Measurements from ENCODE around the gene MPHOSPH6.
A peak's percentile ranks its signal among the peaks of the same experiment; 100 is the strongest.
"Not testable (repeated sequence)": the region's sequence is repeated elsewhere in the genome, so short reads cannot be mapped to it uniquely, and the experiment has no call there.

The MPHOSPH6 gene, protein sequence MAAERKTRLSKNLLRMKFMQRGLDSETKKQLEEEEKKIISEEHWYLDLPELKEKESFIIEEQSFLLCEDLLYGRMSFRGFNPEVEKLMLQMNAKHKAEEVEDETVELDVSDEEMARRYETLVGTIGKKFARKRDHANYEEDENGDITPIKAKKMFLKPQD

DNA sequence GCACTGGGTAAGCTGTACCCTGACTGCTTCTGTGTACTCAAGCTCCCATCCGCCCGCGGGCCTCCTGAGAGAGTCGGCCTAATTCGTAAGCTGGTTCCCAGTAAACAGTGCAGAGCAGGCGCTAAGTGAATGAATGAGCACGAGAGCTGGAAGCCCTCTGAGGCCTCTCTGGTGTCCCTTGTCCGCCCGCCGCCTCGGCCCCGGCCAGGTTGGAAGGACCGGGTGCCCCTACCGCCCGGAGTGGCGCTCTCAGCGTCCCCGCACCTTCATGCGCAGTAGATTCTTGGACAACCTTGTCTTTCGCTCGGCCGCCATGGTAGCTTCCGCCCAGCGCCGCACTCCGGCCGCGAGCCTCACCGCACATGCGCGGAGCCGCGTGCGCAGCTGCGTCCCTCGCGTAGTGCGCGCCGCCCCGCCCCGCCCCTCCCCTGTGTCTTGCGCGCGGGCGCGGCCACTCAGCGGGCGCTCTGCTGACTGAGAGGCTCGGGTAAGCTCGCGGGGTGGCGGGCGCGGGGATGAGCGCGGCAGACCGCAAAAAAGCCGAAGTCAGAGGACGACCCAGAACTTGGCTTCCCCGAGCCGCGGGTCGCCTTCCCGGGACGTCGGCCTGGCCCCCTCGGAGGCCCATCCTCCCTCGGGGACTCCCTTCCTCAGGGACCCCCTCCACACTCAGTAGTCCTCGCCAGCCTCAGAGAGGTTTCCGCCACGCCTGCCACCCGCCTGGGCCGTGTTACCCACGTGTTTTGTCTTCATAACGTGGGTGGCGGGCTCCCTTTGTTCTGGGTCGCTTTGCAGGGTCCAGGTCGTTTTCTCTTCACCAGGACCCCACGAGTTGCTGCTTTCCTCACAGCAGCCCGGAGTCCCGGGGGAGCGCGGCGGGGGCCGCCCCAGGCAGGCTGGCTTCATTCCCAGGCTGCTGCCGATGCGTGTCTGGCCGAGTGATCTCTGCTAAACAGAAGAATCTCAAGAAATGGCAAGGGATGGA is at the start of gene MPHOSPH6:
MPHOSPH6 (minus strand) TSS at position 364 of the 985 bp plus-strand sequence; CDS start at position 315, 49 bp downstream.
- peak; percentile 90 for DNase-seq (ENCODE audit: low spot score)

DNA sequence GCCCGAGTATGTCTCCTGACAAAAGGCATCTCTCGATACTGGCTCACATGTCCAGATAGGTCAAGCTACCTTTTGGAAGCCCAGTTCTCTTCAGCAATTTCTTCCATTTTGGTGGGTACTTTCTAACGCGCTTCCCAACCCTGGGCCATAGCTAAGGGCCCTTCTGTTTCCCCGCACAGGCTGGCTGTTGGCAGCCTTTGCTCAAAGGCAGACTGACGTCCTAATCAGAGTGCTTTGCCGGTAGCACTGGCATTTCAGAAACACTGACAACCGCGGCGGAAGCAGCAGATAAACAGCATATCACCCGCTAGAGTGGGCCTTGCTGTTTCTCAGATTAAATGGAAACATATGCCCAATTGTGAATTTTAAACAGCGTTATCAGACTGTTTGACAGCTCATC is 49.3 kb upstream of the MPHOSPH6 start:
- no peak for DNase-seq (ENCODE audit: low spot score)

DNA sequence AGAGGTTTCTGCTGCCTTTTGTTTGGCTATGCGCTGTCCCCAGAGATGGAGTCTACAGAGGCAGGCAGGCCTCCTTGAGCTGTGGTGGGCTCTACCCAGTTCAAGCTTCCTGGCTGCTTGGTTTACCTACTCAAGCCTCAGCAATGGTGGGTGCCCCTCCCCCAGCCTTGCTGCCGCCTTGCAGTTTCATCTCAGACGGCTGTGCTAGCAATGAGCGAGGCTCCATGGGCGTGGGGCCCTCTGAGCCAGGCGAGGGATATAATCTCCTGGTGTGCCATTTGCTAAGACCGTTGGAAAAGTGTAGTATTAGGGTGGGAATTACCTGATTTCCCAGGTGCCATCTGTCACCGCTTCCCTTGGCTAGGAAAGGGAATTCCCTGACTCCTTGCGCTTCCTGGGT is 39.3 kb upstream of the MPHOSPH6 start:
- DNase-seq (ENCODE audit: low spot score), result not testable (repeated sequence)

DNA sequence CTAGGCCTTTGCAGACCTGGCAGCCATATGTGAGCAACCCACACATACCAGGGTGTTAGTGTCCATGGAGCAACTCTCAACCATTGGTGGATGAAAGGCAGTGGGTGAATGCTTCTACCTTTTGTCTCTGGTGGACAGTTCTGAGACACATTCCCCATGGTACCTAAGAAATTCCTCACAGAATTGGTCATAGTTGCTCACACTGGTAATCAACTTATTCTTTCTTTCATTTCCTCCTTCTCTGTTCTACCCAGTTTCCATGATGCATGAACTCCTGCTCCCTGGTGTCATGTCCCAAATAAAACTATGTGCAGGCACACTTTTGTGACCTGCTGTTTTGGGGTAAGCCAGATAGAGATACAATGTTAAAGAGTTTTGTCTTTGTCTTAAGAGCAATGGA is 33.2 kb upstream of the MPHOSPH6 start:
- DNase-seq (ENCODE audit: low spot score), result no peak

DNA sequence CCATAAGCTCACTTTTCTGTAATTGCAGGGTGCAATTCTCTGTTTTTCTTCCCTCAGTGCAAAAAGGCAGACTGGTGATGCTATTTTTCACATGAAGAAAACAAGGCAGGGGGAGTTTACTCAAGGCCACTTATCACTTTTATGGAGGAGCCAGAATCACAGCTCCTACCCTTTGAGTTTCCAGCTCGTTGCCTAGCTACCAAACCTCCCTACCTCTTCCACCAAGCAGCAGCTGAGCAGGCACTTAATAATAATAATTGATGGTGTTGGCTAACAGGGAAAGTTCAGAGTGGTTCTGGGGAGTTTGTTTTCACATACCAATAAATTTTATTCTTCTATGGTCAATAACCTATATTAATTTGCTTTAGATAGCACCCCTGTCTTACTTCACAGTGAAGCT is 31.9 kb upstream of the MPHOSPH6 start:
- DNase-seq (ENCODE audit: low spot score), result no peak

DNA sequence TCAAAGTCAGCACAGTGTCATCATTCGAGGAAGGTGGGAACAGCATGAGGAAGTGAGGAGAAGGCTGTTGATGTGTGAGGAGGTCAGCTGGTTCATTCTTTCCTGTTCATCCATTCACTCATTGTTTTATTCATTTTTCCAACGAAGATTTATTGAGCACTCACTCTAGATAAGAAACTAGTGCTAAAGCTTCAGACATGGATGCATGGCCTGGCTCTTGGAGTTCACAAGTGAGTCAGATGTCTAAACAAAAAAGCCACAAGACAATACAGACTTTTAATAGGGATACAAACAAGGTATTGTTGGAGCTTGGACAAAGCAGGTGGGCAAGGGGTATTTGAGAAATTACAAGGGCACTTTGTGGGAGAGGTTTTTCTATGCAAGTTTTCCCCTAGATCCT is 31.3 kb upstream of the MPHOSPH6 start:
- DNase-seq (ENCODE audit: low spot score), result no peak

DNA sequence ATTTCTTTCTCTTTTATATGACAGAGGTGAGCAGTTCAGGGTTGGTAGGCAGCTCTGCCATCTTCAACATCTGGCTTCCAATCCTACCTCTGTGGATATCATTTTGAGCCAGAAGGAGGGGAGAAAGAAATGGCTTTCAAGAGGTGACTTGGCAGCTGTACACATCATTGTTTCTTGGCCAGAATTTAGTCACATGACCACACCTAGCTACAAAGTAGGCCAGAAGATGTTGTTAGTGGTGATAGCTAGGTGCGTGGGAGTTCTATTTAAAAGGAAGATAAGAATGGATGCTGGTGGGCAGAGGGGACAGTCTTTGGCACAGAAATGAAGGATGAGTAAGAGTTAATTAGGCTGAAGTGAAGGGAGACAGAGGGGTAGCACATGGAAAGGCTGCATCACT is 29.2 kb upstream of the MPHOSPH6 start:
- no peak for DNase-seq (ENCODE audit: low spot score)

DNA sequence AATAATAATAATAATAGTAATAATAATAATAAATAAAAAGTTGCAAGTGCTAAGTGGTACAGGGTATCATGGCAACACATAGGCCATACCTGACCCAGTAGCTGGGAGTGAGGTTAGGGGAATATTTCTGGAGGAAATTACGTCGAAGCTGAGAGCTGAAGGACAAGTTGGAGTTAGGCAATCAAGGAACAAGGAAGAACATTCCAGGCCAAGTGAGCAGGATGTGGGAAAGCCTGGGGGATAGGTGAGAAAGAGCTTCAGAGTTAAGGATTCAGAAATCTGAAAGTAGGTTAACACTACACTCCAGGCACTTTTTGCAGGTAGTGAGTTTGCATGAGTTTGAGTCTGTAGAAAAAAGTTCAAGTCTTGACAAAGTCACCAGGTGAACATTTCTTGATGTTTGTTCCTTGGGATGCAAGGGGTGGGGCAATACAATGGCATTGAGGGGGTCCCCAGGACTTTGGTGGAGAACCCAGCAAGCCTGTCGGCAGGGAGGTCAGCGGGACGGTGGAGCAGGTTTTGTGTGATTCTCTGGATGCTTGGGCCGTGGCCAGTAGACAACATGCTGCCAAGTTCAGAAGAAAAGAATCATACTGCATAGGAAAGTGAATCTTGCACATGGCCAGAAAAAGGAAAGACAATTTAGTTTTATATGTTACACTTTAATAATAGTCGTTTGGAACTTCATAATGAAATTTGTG is 27.7 kb upstream of the MPHOSPH6 start:
- DNase-seq (ENCODE audit: low spot score), result no peak

DNA sequence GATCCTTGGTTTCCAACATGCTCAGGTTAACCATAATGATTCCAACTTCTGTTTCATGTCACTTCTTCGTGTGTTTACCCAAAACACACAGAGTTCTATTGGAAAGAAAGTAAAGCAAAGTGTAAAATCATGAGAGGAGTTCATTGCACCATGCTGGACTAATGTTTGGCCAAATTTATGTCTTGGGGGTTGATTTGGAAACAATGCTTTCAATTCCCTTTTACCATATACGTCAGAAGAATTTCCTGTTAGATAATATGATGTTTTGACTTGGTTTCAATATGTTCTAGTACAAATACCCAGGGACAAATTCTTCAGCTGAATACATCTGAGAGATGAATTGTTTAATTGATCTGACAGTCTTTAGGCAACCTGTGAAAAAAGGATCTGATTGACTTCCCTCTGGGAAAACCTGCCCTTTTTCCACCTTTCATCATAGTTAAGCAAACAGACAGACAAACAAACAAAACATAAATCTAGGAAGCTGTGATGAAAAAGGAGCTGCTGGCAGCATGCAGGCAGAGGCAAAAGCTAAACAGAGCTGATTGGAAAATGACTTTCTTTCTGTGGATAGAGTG is 26.0 kb upstream of the MPHOSPH6 start:
- DNase-seq (ENCODE audit: low spot score), result no peak

DNA sequence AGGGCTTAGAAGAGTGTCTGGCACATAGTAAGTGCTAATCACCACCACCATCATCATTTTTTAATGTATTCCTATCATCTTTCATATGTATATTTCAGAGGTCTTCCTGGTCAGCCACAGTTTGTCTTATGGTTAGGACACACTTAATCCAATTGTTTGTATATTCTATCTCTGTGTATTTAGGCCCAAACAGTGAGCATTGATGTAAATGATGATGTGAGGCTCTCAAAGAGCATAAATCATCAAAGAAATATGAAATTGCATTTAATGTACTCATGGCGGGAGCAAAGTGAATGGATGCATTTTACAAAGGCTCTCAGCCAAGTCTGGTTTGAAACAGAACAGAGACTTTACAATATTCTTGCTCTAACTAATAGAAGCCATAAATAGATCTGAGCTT is 24.1 kb upstream of the MPHOSPH6 start:
- DNase-seq (ENCODE audit: low spot score), result no peak

DNA sequence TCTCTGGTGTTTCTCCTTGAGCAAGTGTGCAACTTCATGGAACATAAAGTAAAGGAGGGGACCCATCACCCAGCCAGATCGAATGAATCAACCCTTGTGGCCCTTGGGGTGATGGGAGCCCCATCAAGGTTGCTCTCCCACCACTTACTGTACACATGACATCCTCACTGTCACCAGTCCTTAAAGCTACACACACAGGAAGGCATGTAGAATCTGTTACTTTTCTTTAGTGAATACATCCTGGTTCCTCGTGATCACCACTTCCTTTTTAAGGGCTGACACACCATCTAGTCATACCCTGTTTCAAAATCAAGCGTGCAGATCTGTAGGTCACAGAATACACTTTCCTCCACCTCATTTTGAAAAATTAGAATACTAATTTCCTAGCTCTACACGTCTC is 22.6 kb upstream of the MPHOSPH6 start:
- DNase-seq (ENCODE audit: low spot score), result peak; percentile 96

DNA sequence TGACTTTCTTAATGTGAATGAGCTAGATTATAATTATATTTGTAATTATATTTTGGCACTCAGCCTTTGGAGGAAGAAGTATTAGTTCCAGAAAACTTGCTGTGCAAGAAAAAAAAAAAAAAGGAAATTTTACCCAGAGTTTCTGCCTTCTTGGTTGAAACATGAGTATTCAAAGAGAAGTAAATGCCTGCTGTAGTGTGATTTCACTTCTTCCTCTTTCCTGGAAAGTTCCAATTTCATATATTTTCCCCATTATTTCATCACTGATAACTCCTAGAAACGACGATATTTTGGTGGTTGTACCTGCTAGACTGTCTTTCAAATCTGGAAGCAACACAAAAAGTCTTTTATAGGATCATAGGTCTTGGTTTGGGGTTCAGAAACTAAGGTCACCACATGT is 20.4 kb upstream of the MPHOSPH6 start:
- no peak for DNase-seq (ENCODE audit: low spot score)

DNA sequence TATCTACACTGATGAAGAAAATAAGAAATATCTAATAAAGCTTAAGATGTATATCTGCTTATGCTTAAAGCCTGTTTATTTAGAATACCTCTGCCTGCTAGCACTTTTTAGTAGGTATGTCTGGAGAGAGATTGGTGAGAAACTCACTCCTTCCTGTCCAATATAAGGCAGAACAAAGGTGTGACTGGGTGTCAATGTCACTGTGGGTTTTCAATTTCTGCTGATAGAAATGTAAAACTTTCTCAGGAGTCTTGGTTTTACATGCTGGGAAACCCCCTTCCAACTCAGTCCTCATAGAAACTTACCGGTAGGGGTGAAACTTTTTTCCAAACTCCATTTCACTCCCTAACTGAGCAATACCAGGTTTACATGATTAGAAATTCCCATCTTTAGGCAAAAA is 17.8 kb upstream of the MPHOSPH6 start:
- no peak for DNase-seq (ENCODE audit: low spot score)

DNA sequence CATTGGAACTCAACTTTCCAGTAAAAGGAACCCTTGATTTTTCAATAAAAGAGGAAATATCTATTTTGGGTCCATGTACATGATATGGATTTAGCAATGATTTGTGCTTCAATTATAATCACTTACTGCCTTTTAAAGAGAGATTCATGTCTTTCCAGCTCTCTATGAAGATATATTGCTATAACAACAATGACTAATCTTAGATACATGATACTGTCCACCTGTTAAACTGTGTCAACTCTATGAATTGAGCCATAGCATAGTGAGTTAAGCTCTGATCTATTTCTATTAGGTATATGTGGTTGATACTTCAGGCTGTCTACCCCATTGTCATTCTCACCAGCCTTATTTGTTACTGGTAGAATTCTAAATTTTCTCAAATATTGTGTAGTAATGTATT is 15.0 kb upstream of the MPHOSPH6 start:
- no peak for DNase-seq (ENCODE audit: low spot score)

DNA sequence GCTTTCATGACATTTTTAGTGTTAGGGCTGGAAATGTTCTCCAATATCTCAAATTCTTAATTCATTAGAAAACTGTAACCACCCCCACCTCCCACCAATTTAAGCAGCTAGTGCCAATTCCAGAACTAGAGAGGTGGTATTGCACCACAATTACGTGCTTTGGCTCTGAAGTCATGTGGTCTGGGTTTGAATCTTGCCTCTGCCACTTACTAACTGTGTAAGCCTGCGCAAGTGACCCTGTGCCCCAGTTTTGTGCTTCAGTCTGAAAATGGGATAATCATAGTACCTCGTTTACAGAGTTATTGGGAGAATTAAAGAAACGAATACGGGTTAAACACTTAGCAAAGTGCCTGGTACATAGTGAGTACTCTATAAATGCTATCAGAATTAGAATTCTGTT is 14.2 kb upstream of the MPHOSPH6 start:
- DNase-seq (ENCODE audit: low spot score), result no peak

DNA sequence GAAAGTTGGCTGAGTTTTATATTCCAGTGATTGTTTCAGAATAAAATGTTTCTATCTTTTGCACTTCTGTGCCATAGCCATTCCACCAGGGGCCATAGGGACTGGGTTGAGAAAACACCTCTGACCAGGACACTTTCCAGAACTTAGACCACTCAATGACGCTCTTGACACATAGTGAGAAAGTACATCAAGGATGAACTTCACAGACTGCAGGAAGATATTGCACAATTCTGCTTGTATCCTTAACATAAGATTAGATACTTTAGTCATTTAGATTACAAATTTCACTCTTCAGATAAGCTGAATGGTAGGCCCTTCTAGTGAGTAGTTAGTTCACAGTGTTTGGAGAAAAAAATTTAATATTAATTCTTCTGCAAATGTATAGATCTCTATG is 13.0 kb upstream of the MPHOSPH6 start:
- DNase-seq (ENCODE audit: low spot score), result no peak

DNA sequence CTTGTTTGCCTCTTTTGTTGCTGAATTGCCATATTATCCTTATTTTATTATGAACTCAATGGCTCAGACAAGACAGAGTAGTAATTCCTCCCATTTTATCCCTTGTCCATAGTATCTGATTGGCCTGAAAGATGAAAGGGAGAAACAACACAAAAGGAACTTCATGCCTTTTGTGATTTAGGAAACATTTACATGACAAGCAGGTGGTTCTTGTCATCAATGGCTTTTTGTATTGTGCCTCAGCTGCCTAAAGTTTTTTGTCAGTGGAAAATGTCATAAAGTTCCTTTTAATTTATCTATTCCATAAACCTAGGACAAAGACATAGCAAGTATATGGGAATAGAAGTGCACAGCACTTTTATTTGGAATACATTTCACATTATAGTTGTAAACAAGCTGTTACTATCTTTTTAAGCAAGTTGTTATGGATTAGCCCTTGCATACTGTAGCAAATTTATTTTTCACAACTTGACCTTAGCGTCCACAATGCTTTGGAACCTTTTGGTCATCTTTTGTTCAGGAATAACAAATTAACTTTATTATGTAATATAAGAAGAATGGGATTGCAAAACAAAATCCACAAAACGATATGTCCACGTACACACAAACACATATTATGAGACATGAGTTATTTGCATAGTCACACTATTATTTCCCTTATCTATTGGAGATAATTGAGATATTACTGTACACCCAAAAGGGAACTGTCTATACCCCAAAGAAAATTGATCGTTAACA is 12.4 kb upstream of the MPHOSPH6 start:
- no peak for DNase-seq (ENCODE audit: low spot score)

DNA sequence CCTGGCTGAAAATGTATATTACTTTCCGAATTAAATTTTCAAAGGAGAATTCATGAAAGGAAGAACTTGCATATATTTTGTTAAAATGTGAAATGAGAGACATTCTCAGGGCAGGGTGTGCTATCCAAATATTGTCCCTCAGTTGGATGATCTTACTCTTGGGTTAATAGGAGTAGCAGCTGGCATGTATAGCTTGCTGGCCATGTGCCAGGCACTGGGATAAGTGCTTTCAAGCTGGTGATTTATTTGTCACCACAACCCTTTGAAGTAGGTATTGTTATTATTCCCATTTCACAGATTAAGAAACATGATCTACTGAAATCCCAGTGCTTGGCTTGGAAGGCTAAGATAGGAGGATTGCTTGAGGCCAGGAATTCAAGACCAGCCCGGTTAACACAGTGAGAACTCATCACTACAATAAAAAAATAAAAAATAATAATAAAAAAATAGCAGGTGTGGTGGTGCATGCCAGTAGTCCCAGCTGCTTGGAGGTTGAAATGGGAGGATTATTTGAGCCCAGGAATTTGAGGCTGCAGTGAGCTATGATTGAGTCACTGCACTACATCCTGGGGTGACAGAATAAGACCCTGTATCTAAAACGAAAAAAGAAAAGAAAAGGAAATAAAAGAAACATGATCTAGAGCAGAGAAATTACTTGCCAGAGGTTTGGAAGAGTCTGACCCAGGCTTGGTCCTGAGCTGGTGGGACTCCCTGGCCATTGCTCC is 11.6 kb upstream of the MPHOSPH6 start:
- no peak for DNase-seq (ENCODE audit: low spot score)

DNA sequence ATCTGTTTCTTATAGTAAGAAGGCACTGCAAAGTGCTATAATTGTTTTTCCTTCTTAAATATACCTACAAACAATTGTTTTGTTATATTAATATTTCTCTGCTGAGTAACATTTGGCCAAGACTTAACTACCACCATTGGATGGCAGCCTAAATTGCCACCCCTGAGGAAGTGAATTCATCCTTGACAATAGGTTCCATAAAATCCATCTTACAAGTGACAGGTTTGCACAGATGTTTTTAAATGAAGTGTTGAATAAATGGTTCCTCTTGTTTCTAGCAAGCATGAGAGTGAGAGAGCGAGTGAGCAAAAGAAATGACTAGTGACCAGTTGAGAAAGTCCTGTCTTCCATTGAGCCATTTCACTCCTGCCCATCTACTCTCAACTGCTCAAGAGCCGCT is 8.3 kb upstream of the MPHOSPH6 start:
- peak; percentile 17 for DNase-seq (ENCODE audit: low spot score)

DNA sequence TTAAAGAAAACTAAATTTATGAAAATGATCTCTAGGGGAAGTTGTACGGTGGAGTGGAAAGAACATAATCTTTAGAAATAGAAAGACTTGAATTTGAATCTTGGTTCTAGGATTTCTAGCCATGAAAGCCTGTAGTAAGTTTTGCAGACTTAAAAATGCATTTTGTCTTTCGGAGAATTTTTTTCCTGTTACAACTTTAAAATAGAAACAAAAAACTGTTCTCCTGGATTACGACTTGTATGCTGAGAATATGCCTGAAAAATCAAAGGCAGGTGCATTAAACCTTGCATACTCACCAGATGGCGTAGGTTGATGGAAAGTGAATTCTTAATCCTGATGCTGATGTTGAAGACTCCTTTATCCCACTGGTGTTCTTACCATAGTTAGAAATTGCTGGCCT is 7.5 kb upstream of the MPHOSPH6 start:
- no peak for DNase-seq (ENCODE audit: low spot score)

DNA sequence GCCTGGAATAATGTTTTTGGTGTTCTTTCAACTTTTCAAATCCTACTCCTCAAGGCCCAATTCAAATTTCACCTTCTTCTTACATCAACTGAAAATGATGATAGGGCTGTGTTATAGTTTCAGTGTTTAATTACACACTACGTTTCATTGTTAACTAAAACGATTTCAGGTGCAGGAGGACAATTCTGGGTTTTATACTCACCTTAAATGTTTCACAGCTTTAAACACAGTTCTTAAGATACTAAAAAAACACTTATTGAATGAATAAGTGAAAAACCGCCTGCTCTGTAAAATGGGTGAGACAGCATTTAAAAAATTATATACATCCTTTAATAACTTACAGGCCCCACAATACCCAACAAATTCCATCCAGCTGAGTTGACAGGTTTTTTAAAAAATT is 6.2 kb upstream of the MPHOSPH6 start:
- DNase-seq (ENCODE audit: low spot score), result no peak

Data from kidney capillary endothelial cell (primary cell).